ENCODE data around the gene CLP1. TPM values are rescaled to one million over a fixed set of nuclear protein-coding genes. Genes with fewer than 3 reads are reported as not detected.
"Not testable (repeated sequence)": the region's sequence is repeated elsewhere in the genome, so short reads cannot be mapped to it uniquely, and the experiment has no call there.

CLP1 gene
- polyA plus RNA-seq, 1 experiment = 19.6 TPM

- ChIA-PET POLR2A (no interaction called here), CTCF (interaction anchor here (2.8 kb wide), 1 partner anchor 157 kb away, joined by 9 read pairs; no protein-coding TSS in a partner anchor)
- no peak overlapping the region for H3K4me3 ChIP-seq (ENCODE audit: low read depth, low read length)
- H3K36me3 ChIP-seq (ENCODE audit: control insufficient read depth, insufficient read depth, low read length) = no peaks in the 10 kb centered on the region
- no peaks in the 10 kb centered on the region; the same call in 1 of the 2 replicates for H3K27me3 ChIP-seq (ENCODE audit: control insufficient read depth, insufficient read depth, low read length)
- TF ChIP-seq, protein P1, sequence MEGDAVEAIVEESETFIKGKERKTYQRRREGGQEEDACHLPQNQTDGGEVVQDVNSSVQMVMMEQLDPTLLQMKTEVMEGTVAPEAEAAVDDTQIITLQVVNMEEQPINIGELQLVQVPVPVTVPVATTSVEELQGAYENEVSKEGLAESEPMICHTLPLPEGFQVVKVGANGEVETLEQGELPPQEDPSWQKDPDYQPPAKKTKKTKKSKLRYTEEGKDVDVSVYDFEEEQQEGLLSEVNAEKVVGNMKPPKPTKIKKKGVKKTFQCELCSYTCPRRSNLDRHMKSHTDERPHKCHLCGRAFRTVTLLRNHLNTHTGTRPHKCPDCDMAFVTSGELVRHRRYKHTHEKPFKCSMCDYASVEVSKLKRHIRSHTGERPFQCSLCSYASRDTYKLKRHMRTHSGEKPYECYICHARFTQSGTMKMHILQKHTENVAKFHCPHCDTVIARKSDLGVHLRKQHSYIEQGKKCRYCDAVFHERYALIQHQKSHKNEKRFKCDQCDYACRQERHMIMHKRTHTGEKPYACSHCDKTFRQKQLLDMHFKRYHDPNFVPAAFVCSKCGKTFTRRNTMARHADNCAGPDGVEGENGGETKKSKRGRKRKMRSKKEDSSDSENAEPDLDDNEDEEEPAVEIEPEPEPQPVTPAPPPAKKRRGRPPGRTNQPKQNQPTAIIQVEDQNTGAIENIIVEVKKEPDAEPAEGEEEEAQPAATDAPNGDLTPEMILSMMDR (IDR thresholded peaks at IDR 0.05; ENCODE audit: insufficient read depth, low read depth, low read length) = no peak
- DNase-seq (ENCODE audit: low read depth) = no peak
Observed at GRCh38 chr11:57650739-57651090, 6.8 kb upstream of the CLP1 start.

GRCh38 chr11:57651408-57651807 lies 6.2 kb upstream of the CLP1 start:
- ChIA-PET POLR2A (no interaction called here), CTCF (interaction anchor here (0.9 to 1.7 kb wide), 2 partner anchors 10 to 84 kb away, joined by 4 to 6 read pairs; partner anchors contain the start of gene UBE2L6)
- DNase-seq (ENCODE audit: low read depth) = no peak
- H3K4me3 ChIP-seq (ENCODE audit: low read depth, low read length) = no peak overlapping the region
- no peaks in the 10 kb centered on the region for H3K36me3 ChIP-seq (ENCODE audit: control insufficient read depth, insufficient read depth, low read length)
- TF ChIP-seq, protein P1 (IDR thresholded peaks at IDR 0.05; ENCODE audit: insufficient read depth, low read depth, low read length) = no peak
- H3K27me3 ChIP-seq (ENCODE audit: control insufficient read depth, insufficient read depth, low read length) = no peaks in the 10 kb centered on the region; the same call in 1 of the 2 replicates

DNA sequence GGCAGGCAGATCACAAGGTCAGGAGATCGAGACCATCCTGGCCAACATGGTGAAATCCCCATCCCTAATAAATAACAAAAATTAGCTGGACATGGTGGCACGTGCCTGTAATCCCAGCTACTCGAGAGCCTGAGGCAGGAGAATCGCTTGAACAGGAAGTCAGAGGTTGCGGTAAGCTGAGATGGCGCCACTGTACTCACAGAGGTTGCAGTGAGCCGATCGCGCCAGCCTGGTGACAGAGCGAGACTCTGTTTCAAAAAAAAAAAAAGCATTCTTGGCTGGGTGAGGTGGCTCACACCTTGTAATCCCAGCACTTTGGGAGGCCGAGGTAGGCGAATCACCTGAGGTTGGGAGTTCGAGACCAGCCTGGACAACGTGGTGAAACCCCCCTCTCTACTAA lies 5.3 kb upstream of the CLP1 start:
- DNase-seq (ENCODE audit: low read depth); H3K4me3 ChIP-seq (ENCODE audit: low read depth, low read length); H3K27me3 ChIP-seq (ENCODE audit: control insufficient read depth, insufficient read depth, low read length); POLR2A ChIA-PET; H3K36me3 ChIP-seq (ENCODE audit: control insufficient read depth, insufficient read depth, low read length): not testable (repeated sequence)
- CTCF ChIA-PET = interaction anchor here (0.9 to 1.7 kb wide), 2 partner anchors 11 to 85 kb away, joined by 4 to 6 read pairs; partner anchors contain the start of gene UBE2L6

DNA sequence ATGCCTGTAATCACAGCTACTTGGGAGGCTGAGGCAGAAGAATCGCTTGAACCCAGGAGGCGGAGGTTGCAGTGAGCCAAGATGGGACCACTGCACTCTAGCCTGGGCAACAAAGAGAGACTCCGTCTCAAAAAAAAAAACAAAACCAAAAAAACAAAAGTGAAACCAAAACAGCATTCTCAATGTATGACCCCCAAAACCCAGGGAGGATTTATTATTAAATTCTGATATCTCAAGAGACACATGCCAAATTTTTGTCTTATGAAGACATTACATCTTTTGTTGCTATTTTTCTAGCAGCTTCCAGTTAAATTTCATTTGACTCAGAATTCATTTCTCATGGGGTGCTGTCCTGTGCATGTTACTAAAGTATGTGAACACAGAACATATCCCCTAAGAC lies 4.9 kb upstream of the CLP1 start:
- Histone ChIP-seq H3K4me3 (ENCODE audit: low read depth, low read length) (no peak overlapping the region), H3K36me3 (ENCODE audit: control insufficient read depth, insufficient read depth, low read length) (no peaks in the 10 kb centered on the region), H3K27me3 (ENCODE audit: control insufficient read depth, insufficient read depth, low read length) (no peaks in the 10 kb centered on the region; the same call in 1 of the 2 replicates)
- ChIA-PET POLR2A (no interaction called here), CTCF (interaction anchor here (1.7 kb wide), 1 partner anchor 12 kb away, joined by 6 read pairs; no protein-coding TSS in a partner anchor)
- TF ChIP-seq, protein P1 (IDR thresholded peaks at IDR 0.05; ENCODE audit: insufficient read depth, low read depth, low read length) = no peak
- DNase-seq (ENCODE audit: low read depth) = no peak

- DNase-seq (ENCODE audit: low read depth) = no peak
- ChIA-PET CTCF (interaction anchor here (1.7 to 2.0 kb wide), 2 partner anchors 12 kb away, joined by 6 to 14 read pairs; no protein-coding TSS in a partner anchor), POLR2A (no interaction called here)
- no peaks in the 10 kb centered on the region for H3K36me3 ChIP-seq (ENCODE audit: control insufficient read depth, insufficient read depth, low read length)
- no peak overlapping the region for H3K4me3 ChIP-seq (ENCODE audit: low read depth, low read length)
- H3K27me3 ChIP-seq (ENCODE audit: control insufficient read depth, insufficient read depth, low read length) = no peaks in the 10 kb centered on the region; the same call in 1 of the 2 replicates
- TF ChIP-seq, protein P1 (IDR thresholded peaks at IDR 0.05; ENCODE audit: insufficient read depth, low read depth, low read length) = no peak
Observed at GRCh38 chr11:57653163-57653562, 4.4 kb upstream of the CLP1 start.

- CTCF ChIA-PET = interaction anchor here (1.5 to 4.0 kb wide), 3 partner anchors 12 to 164 kb away, joined by 4 to 12 read pairs (median 5); partner anchors contain the start of gene UBE2L6
- H3K4me3 ChIP-seq (ENCODE audit: low read depth, low read length) = peak overlapping the region; percentile 48
Observed at GRCh38 chr11:57656885-57657193, 723 bp upstream of the CLP1 start.

More at GRCh38 chr11:57656885-57657193, 723 bp upstream of the CLP1 start:
- POLR2A ChIA-PET = no interaction called here
- no peaks in the 10 kb centered on the region for H3K27me3 ChIP-seq (ENCODE audit: control insufficient read depth, insufficient read depth, low read length)
- TF ChIP-seq, protein P1 (IDR thresholded peaks at IDR 0.05; ENCODE audit: insufficient read depth, low read depth, low read length) = no peak
- DNase-seq (ENCODE audit: low read depth) = no peak
- H3K36me3 ChIP-seq (ENCODE audit: control insufficient read depth, insufficient read depth, low read length) = peaks cover 14% of the 10 kb centered on the region

Measured in BJ (cell line).